HepG2 (cell line): Measurements from ENCODE around the gene GDF9. TPM values are rescaled to one million over a fixed set of nuclear protein-coding genes. Genes with fewer than 3 reads are reported as not detected.

Experiments used
- POLR2G ChIP-seq: fragments of 200-400 bp; formaldehyde crosslinking; IDR thresholded peaks from 2 replicates; pipeline ENCODE4 v1.6.1; 2018; ENCODE audit warnings: mild to moderate bottlenecking, low read depth, low read length, moderate library complexity
- TRIM24 ChIP-seq: sonication (generic); formaldehyde crosslinking; IDR thresholded peaks from 2 replicates; pipeline ENCODE4 v1.8.0; 2022; ENCODE audit warnings: mild to moderate bottlenecking, missing genetic modification reagents
- ZBTB7B ChIP-seq: sonication (generic); formaldehyde crosslinking; IDR thresholded peaks from 2 replicates; pipeline ENCODE4 v1.4.0; 2020; ENCODE audit warnings: missing genetic modification reagents
- ZFX ChIP-seq: sonication (generic); formaldehyde crosslinking; IDR thresholded peaks from 2 replicates; pipeline ENCODE4 v1.4.0; 2020; ENCODE audit warnings: mild to moderate bottlenecking, low read depth, missing genetic modification reagents, moderate library complexity
- polyA plus RNA-seq, 8 experiments: library from polyadenylated mRNA; depleted of rRNA in 3 of 8; stranded (reverse) in 7 of 8; unstranded in 1 of 8; fragments of >200 nt; fragmentation: Illumina TruSeq in 4 of 8; extraction: Trizol in 4 of 8; gene quantifications; 2 replicates each; pipeline versions ENCODE4 v1.2.1 to v1.2.3, GENCODE V29; 2011 to 2016; ENCODE audit warnings: low read depth in 4 of 8, missing spikeins in 1 of 8, mixed read lengths in 1 of 8; ENCODE audit not compliant: insufficient read depth in 1 of 8
- total RNA-seq, 5 experiments: library from RNA; depleted of rRNA; stranded (reverse); fragments of >200 nt; fragmentation: Illumina TruSeq; extraction: Trizol; gene quantifications; 2 replicates each; pipeline ENCODE4 v1.2.3, GENCODE V29; 2016; ENCODE audit warnings: low read depth in 1 of 5
- TF ChIP-seq, protein P1 (sequence below): sonication (generic); formaldehyde crosslinking; IDR thresholded peaks from 2 replicates; pipeline ENCODE4 v1.4.0; 2020; ENCODE audit warnings: missing genetic modification reagents
- TF ChIP-seq, protein P2 (sequence below): IDR thresholded peaks from 2 replicates; pipeline ENCODE4 v1.6.1; 2016; ENCODE audit warnings: low read depth, borderline replicate concordance
- TF ChIP-seq, protein P3 (sequence below): sonication (generic); formaldehyde crosslinking; IDR thresholded peaks from 2 replicates; pipeline ENCODE4 v1.4.0; 2020; ENCODE audit warnings: missing genetic modification reagents
- TF ChIP-seq, protein P4 (sequence below): sonication (generic); formaldehyde crosslinking; IDR thresholded peaks from 2 replicates; pipeline ENCODE4 v1.5.1; 2020; ENCODE audit warnings: mild to moderate bottlenecking, missing genetic modification reagents, moderate library complexity

The GDF9 gene
- total and polyA plus RNA-seq, 2 of the 13 experiments (the other 11 are each of a cell fraction or from before 2014, with no cell fraction given) = 0.33 to 0.38 TPM

DNA sequence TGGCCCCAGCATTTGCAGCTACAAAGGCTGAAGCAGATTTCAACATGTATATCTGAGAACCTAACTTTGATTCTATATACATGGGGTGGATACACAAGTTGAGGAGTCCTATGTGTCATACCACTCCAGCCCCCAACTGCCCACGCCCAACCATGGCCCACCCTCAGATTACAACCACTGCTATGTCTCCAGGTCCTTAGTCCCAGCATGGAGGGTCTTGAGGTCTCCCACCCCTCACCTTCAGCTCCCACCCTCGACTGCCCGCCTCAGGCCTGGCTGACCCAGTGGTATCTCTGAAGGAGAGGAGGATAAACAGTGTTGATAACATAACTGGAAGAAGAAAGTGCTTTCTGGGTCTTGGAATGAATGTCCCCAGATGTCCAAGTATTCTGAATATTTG lies 44.9 kb downstream of the GDF9 start (continued):
- TF ChIP-seq, protein P1, sequence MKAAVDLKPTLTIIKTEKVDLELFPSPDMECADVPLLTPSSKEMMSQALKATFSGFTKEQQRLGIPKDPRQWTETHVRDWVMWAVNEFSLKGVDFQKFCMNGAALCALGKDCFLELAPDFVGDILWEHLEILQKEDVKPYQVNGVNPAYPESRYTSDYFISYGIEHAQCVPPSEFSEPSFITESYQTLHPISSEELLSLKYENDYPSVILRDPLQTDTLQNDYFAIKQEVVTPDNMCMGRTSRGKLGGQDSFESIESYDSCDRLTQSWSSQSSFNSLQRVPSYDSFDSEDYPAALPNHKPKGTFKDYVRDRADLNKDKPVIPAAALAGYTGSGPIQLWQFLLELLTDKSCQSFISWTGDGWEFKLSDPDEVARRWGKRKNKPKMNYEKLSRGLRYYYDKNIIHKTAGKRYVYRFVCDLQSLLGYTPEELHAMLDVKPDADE (CRISPR knock-in tag) = no peak
- TF ChIP-seq ZBTB7B = 0 out of 2 replicates have a peak, but pooled peaks have one; percentile 38
- TF ChIP-seq, protein P2, sequence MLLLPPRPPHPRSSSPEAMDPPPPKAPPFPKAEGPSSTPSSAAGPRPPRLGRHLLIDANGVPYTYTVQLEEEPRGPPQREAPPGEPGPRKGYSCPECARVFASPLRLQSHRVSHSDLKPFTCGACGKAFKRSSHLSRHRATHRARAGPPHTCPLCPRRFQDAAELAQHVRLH = 0 out of 2 replicates have a peak, but pooled peaks have one; percentile 29
- peak; percentile 28; the same call in 1 of the 2 replicates for TF ChIP-seq POLR2G
- TF ChIP-seq, protein P3, sequence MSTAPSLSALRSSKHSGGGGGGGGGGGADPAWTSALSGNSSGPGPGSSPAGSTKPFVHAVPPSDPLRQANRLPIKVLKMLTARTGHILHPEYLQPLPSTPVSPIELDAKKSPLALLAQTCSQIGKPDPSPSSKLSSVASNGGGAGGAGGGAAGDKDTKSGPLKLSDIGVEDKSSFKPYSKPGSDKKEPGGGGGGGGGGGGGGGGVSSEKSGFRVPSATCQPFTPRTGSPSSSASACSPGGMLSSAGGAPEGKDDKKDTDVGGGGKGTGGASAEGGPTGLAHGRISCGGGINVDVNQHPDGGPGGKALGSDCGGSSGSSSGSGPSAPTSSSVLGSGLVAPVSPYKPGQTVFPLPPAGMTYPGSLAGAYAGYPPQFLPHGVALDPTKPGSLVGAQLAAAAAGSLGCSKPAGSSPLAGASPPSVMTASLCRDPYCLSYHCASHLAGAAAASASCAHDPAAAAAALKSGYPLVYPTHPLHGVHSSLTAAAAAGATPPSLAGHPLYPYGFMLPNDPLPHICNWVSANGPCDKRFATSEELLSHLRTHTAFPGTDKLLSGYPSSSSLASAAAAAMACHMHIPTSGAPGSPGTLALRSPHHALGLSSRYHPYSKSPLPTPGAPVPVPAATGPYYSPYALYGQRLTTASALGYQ (CRISPR knock-in tag) = no peak
- no peak for TF ChIP-seq ZFX (CRISPR knock-in tag)
- TF ChIP-seq, protein P4, sequence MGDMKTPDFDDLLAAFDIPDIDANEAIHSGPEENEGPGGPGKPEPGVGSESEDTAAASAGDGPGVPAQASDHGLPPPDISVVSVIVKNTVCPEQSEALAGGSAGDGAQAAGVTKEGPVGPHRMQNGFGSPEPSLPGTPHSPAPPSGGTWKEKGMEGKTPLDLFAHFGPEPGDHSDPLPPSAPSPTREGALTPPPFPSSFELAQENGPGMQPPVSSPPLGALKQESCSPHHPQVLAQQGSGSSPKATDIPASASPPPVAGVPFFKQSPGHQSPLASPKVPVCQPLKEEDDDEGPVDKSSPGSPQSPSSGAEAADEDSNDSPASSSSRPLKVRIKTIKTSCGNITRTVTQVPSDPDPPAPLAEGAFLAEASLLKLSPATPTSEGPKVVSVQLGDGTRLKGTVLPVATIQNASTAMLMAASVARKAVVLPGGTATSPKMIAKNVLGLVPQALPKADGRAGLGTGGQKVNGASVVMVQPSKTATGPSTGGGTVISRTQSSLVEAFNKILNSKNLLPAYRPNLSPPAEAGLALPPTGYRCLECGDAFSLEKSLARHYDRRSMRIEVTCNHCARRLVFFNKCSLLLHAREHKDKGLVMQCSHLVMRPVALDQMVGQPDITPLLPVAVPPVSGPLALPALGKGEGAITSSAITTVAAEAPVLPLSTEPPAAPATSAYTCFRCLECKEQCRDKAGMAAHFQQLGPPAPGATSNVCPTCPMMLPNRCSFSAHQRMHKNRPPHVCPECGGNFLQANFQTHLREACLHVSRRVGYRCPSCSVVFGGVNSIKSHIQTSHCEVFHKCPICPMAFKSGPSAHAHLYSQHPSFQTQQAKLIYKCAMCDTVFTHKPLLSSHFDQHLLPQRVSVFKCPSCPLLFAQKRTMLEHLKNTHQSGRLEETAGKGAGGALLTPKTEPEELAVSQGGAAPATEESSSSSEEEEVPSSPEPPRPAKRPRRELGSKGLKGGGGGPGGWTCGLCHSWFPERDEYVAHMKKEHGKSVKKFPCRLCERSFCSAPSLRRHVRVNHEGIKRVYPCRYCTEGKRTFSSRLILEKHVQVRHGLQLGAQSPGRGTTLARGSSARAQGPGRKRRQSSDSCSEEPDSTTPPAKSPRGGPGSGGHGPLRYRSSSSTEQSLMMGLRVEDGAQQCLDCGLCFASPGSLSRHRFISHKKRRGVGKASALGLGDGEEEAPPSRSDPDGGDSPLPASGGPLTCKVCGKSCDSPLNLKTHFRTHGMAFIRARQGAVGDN (CRISPR knock-in tag) = peak; percentile 18; the same call in 1 of the 2 replicates
- no peak for TF ChIP-seq TRIM24 (CRISPR knock-in tag)
